Frontal cortex (tissue), 4 donors: ENCODE results near the gene MCUB. TPM values are rescaled to one million over a fixed set of nuclear protein-coding genes. Genes with fewer than 3 reads are reported as not detected.
"Not testable (repeated sequence)": the region's sequence is repeated elsewhere in the genome, so short reads cannot be mapped to it uniquely, and the experiment has no call there.

ENCODE experiments used
- DNase-seq, 2 donors: peaks; one replicate each; pipeline ENCODE4 v3.0.0; 2012; ENCODE audit warnings: low spot score in 2 of 2
- FAIRE-seq: peaks from 2 replicates; lab custom pipeline; 2012; peaks lifted over from hg19 to GRCh38; lab: Jason Lieb, UNC
- total RNA-seq: library from RNA; depleted of rRNA; stranded (reverse); fragments of >200 nt; gene quantifications from one replicate; pipeline ENCODE4 v1.2.3, GENCODE V29; 2014
- donor health status: control.
- donor health status: control.
- donor health status: control.

Gene MCUB
- total RNA-seq, 1 donor from 2014 or later, result 31.8 TPM

DNA sequence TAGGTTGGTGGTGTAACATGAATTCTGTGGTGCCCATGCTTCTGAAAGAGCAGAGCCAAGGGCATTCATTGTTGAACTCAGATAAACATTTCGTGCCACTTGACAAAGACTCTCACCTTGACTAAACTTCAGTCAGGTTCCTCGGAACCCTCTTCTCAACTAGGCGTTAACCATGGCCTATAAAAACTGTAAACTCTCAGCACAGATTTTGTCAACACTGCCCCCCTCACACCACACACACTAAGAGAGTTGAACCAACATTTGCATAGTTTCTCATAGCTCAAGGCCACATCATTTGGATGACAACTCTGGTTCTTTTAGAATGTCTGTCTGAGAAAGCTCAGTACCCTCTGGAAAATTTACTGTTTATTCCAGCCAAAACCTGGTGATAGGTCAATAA lies 115.1 kb downstream of the MCUB start:
- DNase-seq, result no peak
- no peak for FAIRE-seq

DNA sequence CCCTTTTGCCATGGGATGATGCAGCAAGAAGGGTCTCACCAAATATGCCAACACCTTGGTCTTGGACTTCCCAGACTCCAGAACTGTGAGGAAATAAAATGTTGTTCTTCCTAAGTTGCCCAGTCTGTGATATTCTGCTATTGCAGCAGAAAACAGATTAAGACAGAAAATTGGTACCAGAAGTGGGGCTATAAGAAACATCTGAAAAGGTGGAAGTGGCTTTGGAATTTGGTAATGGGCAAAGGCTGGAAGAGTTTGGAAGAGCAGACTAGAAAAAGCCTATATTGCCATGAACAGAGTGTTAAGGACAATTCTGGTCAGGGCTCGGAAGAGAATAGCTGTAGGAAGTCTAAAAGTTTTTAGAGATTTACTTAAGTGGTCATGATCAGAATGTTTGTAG lies 115.8 kb downstream of the MCUB start:
- DNase-seq, result no peak
- no peak for FAIRE-seq

DNA sequence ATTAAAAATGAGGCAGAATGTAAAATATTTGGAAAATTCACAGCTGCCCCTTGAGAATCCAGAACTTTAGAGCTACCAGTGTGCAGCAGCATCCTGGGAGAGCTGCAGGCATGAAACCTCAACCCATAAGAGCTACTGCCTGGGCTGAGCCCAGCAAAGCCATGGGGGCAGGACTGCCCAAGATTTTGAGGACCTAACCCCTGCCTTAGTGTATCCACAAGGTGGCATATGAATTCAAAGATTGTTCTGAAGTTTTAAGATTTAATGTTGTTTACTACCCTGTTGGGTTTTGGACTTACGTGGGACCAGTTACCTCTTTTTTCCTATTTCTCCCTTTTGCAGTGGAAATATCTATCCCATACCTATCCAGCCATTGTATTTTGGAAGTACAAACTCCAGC lies 116.8 kb downstream of the MCUB start:
- no peak for DNase-seq
- no peak for FAIRE-seq

DNA sequence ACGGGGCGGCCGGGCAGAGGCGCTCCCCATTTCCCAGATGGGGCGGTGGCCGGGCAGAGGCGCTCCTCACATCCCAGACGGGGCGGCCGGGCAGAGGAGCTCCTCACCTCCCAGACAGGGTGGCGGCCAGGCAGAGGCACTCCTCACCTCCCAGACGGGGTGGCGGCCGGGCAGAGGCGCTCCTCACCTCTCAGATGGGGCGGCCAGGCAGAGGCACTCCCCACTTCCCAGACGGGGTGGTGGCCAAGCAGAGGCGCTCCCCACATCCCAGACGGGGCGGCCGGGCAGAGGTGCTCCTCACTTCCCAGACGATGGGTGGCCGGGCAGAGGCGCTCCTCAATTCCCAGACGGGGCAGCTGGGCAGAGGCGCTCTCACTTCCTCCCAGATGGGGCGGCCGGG lies 118.4 kb downstream of the MCUB start:
- not testable (repeated sequence) for DNase-seq, FAIRE-seq

DNA sequence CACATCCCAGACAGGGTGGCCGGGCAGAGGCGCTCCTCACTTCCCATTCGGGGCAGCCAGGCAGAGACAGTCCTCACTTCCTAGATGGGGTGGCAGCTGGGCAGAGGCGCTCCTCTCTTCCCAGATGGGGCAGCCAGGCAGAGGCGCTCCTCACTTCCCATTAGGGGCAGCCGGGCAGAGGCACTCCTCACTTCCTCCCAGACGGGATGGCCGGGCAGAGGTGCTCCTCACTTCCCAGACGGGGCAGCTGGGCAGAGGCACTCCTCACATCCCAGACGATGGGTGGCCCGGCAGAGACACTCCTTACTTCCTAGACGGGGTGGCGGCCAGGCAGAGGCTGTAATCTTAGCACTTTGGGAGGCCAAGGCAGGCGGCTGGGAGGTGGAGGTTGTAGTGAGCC lies 118.9 kb downstream of the MCUB start:
- not testable (repeated sequence) for FAIRE-seq, DNase-seq

DNA sequence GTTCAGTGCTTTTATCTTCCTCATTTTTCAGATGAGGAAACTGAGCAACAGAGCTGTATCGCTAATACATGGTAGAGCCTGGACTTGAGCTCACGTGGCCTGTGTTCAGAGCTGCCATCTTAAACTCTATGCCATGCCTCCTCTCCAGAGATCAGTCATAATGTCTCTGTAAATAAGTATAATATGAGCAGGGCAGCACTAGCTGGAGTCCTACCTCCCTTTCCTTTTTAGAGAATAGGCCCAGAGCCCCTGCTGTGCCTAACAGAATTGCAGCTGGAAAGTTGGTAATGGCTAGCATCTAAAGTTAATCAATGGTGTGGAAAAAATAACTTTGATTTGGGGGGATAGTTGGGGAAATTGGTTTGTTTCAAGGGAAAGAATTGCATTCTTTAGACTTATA lies 122.8 kb downstream of the MCUB start:
- FAIRE-seq, result no peak

DNA sequence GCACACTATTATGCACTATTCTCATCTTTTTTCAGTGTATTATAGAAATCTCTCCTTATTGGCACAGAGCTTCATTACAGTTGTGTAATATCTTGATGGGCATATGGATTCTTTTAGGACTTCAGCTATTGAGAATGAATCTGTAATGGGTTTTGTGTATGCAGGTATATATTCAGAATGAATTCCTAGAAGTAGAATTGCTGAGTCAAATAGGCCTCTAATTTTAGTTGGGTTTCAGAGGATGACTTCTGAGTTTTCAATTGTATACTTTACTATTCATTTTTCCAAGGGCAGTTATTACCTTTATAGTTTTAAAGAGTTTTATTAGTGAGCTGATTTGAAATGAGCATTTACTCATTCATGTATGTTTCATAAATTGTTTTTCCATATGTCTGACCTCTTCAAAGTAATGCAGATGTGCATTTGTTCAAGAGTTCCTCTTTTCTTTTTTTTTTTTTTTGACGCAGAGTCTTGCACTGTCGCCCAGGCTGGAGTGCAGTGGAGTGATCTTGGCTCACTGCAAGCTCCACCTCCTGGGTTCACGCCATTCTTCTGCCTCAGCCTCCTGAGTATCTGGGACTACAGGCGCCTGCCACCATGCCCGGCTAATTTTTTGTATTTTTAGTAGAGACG lies 123.7 kb downstream of the MCUB start:
- DNase-seq, result no peak
- FAIRE-seq, result no peak

More for the DNA sequence above, 122.8 kb downstream of the MCUB start:
- DNase-seq, result no peak

DNA sequence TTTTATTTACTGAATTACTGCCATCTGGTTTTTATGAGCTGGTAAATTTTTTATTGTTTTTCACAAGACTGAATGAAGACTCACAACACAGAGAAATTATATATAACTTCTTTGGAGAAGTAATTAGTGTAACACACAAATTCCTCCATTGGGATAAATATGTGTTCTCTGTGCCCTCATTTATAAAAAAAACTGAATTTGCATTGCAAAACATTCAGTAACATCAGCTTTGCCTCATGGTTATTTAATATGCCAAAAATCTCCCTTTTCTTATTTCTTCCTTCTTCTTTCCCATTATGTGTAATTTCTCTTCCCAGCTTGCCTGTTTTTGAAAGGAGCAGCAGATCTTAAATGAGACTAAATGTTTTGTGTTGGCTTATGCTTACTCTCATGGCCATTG lies 124.7 kb downstream of the MCUB start:
- DNase-seq, result no peak
- FAIRE-seq, result no peak

DNA sequence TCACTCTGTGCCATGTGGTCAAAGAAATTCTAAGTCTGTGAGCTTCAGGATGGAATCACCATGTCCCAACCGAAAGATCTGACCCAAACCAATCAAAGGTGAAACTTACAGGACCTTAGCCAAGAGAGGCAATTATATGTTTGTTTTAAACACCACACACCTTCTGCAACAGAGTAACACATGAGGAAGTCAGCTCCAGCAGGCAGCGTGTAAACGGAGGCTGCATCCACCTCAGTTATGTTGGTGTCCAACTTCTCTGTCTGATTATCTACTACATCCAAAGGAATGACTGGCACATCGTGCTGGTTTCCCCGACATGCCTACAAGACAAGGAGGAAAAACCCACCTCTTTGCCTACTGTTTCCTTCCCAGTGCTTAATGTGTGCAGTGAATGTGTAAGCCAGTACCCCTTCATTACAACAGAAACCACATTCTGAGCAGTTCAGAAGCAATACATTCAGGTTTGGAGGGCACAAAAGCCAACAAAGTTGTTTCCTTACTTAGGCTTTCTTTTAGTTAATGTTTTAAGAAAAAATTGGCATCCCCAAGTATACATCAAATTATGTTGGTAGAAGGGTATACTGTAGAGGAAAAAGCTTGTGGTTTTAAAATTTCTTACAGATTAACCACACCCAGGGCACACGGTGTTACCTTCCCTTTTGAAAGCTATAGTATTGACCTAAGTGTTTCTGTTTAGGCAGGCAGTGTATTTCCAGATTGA lies 130.8 kb downstream of the MCUB start:
- DNase-seq (no peak), FAIRE-seq (no peak)

DNA sequence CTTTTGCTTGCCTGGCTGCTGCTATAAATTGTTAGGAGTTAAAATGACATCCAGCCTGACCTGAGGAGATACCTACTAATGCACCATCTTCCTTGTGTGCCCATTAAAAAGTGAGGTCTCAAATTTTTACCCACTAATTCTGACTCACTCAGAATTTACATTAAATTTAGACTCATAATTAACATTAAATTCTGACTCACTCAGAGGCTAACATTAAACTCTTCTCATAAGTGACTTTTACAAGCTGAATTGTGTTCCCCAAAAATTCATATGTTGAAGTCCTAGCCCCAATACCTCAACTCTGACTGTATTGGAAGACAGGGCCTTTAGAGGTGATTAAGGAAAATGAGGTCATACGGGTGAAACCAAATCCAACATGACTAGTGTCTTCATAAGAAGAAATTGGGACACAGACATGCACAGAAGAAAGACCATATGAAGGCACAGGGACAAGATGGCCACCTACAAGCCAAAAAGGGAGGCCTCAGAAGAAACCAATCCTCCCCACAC lies 131.4 kb downstream of the MCUB start:
- FAIRE-seq (no peak), DNase-seq (no peak)

DNA sequence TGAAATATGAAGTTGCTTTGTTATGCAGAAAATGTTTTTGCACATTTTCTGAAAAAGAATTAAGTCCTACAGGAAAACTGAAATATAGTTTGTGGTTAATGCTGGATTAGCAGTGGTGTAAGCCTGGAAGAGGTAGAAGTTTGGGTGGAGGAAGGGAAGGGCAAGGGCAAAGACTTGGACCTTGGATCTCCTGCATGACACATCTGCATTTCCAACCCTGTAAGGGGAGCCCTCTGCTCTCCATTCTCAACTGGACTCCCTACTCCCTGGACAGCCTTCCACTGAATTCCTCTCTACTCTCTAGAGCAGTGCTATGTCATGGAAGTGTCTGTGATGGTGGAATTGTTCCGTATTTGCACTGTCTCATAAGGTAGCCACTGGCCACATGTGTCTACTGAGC lies 138.6 kb downstream of the MCUB start:
- DNase-seq (no peak), FAIRE-seq (no peak)

DNA sequence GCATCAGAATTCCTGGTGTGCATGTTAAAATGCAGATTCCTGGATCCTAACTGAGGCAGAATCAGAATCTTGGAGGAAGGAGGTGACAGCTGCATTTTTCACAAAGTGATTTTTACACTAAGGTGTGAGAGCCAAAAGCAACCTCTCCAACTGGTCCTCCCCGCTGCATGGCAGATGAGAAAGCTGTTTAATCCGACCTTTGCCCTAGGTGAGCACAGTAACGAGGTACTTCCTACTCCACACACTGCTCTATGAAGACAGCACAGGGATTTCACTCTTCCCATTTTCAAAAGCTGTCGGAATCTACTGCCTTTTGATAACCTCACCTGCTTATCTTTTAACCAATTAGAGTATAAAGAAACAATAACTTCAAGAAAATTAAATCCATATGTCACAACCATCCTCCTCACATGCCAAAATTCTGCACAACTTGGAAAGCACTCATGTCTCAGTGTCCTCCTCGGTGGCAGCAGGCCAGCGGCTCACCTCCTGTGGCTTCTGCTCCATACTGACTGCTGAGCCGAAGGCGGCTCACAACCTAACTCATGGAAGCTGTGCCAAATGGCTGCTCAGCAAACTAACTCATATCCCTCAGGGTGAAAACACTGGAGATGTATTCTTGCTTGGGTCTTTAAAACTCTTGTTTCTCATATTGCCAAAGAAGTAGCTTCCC lies 139.6 kb downstream of the MCUB start:
- DNase-seq (no peak), FAIRE-seq (no peak)

DNA sequence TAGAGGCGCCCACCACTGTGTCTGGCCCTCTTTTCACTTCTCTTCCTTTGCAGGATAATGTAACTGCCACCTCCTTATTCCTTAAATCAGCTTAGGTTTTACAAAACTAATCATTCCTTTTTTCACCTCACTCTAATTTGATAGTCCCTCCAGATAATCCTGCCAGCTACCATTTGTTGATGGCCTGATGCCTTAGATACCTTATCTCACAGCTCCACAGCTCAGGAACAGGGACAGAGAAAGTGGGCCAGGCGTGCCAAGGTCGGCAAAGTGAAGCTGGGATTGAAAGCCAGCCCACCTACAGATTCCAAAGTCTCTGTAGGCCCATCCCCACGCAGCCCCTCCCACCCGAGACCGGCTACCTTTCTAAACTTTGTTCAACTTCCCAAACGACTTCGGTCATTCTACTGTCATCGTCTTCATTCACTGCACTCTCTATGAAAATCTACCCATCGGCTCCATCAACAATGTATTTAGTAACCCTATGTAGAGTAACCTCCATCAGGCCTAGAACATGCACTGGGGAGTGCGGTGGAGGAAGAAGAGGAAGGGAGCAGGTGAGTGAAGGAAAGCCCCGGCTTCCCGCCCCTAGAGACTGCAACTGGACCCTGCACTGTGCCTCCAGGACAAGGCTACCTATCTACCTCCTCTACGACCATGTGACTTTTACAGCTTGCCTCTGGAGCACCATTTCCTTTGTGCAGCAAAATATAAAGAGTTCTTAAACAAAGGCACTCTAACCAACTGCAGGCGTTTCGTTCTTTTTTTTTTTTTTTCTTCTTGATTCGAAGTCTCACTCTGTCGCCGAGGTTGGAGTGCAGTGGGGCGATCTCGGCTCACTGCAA lies 141.7 kb downstream of the MCUB start:
- DNase-seq (no peak), FAIRE-seq (no peak)

DNA sequence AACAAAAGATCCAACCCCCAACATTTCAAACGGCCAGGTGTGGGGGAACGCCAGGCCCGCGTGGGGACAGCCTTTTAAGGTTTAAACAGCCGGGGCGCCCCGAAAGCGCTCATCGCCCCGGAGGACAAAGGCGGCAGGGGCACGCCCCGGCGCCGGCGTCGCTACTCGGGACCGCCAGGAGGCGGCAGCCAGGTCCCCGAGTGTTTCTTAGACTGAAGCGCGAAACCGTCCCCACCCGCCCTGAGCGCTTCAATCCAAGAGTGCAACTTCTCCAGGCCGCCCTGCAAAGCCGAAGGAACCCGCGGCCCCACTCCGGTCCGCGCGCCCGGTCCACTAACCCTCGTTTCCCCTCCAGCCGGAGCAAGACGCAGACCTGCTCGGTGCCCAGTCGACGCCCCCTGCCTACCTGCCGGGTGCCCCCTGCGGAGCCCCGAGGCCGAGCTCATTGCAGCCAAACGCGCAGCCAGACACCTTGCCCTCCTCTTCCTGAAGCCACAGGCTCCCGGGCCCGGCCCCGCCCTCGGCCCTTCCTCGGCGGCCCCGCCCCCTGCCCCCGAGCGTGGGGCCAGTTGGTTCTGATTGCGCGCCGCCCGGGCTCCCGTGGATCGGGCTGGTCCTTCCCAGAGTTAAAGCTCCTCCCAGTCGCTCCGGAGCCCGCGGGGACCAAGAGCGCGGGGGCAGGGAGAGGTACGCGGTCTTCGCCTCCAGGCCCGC lies 143.1 kb downstream of the MCUB start, which contains the start of gene CASP6:
TSS of gene CASP6 (minus strand) at position 496 of the 714 bp plus-strand sequence. CDS start at position 446, 50 bp downstream.
- FAIRE-seq (no peak), DNase-seq (peak; percentile 69 to 79)

DNA sequence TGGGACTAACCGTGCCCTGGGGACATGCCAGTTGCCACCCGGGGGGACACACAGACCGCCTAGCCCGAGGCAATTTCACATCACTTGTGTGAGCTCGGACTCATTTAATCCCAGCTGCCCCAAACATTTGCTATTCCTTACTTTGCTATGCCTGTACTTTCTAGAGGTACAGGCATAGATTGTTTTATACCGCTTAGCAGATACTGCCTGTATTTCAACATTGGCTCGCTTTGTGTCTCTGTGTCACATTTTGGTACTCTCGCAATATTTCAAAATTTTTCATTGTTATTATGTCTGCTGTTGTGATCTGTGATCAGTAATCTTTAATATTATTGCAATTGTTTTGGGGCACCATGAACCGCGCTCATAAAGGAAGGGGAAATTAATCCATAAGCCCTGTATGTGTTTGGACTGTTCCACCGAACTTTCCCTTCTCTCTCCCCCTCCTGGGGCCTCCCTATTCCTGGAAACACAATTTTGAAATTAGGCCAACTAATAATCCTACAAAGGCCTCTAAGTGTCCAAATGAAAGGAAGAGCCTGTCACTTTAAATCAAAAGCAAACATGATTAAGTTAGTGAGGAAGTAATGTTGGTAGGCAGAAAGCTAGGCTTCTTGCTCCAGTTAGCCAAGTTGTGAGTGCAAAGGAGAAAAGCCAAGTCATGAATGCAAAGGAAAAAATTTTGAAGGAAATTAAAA lies 143.8 kb downstream of the MCUB start:
- no peak for FAIRE-seq
- no peak for DNase-seq

DNA sequence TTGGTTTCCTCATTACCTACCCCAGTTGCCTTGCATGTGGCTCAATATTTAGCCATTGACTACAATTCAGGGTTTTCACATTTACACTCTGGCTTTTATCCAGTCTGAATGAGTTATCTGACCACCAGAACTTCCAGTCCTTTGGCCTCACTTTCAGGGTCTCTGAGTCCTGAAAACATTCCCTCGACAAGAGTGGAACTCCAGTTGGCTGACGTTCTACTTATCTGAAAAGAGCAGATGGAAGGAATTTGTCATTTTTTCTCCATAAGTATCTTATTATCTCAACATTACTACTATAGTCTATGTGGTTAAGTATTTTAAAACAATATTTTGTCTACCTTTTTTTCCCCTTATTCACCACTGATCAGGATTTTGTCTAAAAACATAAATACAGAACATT lies 148.4 kb downstream of the MCUB start:
- DNase-seq (no peak), FAIRE-seq (no peak)

DNA sequence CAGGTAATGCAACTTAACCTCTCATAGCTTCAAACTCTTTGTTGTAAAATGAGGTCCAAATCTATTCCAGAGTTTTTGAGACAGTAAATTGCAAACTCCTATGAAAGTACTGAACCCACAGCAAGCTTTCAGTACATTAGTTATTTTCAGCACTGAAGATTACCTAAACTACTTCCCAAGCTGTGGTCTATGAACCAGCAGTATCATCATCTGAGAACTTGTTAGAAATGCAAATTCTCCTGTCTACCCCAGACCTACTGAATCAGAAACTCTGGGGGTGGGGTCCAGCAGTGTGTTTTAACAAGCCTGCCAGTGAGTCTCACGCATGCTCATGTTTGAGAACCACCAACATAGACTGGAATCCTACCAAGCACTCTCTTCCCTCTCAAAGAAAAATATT lies 148.9 kb downstream of the MCUB start:
- DNase-seq (no peak), FAIRE-seq (no peak)

DNA sequence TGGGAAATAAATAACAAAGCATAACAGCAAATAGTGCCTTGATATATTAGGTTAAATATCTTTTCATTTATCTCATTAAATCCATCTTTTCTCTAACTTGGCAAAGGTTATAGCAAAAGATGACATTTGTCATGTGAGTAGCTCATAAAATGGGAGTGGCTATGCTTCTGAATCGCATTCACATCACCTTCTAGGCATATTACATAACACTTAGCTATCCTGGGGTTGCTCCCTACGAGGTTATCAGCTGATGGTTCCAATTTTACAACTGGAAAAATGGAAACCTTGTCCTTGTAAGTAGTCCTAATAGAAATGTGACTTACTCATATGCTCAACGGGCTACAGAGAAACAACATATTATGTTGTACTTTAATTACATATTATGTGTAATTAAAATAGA lies 153.5 kb downstream of the MCUB start:
- FAIRE-seq (no peak), DNase-seq (no peak)

DNA sequence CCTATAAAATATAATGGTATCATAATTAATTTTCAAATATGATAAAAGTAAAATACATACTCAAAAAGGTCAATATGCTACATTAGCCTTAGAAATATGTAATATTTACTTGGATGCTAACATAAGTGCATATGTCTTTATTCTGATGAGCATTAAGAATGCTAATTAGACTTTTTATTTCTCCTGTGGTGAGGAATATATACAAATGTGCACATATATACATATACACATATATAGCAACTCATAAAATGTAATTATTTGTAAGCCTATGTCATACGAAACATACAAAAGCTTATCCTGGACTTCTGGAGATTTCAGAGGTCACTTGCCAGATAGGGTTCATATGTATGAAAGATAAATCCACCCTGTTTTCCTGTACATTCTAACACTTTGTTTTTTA lies 158.7 kb downstream of the MCUB start:
- FAIRE-seq, result no peak
- no peak for DNase-seq
